H1 (cell line): ENCODE results near the gene BCKDHB.

Experiments
- EP300 ChIP-seq, 2 experiments: IDR thresholded peaks; 1 replicate in 1 of 2; 2 replicates in 1 of 2; pipeline ENCODE4 v1.6.1; 2011 to 2012; ENCODE audit warnings: low read depth in 2 of 2, low read length in 2 of 2, mild to moderate bottlenecking in 2 of 2, borderline replicate concordance in 1 of 2, inconsistent platforms in 1 of 2, moderate library complexity in 1 of 2
- GABPA ChIP-seq: IDR thresholded peaks from 2 replicates; pipeline ENCODE4 v1.6.1; 2011; ENCODE audit warnings: mild to moderate bottlenecking, low read length, moderate library complexity, borderline replicate concordance; ENCODE audit not compliant: insufficient read depth
- POLR2A ChIP-seq, 2 experiments: IDR thresholded peaks; 1 replicate in 1 of 2; 2 replicates in 1 of 2; pipeline ENCODE4 v1.6.1; 2011; ENCODE audit warnings: low read depth in 2 of 2, low read length in 2 of 2, mild to moderate bottlenecking in 2 of 2; ENCODE audit errors: control extremely low read depth in 1 of 2
- SAP30 ChIP-seq: fragments of 300-600 bp; sonication (generic); IDR thresholded peaks from 2 replicates; pipeline ENCODE4 v1.7.1; 2012; ENCODE audit warnings: low read length, moderate library complexity, mild to moderate bottlenecking, inconsistent platforms; ENCODE audit not compliant: insufficient read depth, insufficient replicate concordance
- YY1 ChIP-seq: IDR thresholded peaks from 2 replicates; pipeline ENCODE4 v1.6.1; 2011; ENCODE audit warnings: low read depth, mild to moderate bottlenecking, low read length
- TF ChIP-seq, protein P1 (sequence below), 3 experiments: IDR thresholded peaks; 1 replicate in 2 of 3; 2 replicates in 1 of 3; pipeline versions ENCODE4 v1.5.1 to v1.6.1; 2011; ENCODE audit warnings: low read length in 3 of 3, mild to moderate bottlenecking in 3 of 3, inconsistent platforms in 2 of 3, low read depth in 1 of 3, moderate library complexity in 1 of 3; ENCODE audit not compliant: insufficient read depth in 1 of 3; ENCODE audit errors: control extremely low read depth in 1 of 3

- no peak for TF ChIP-seq POLR2A (IDR thresholded peaks at IDR 0.05; ENCODE audit: control extremely low read depth in 1 of 2, low read depth in 2 of 2, low read length in 2 of 2)
- no peak for TF ChIP-seq GABPA
- TF ChIP-seq SAP30 = no peak
- no peak for TF ChIP-seq YY1
- no peak for TF ChIP-seq EP300 (IDR thresholded peaks at IDR 0.05; ENCODE audit: borderline replicate concordance in 1 of 2, low read depth in 2 of 2, low read length in 2 of 2)
- TF ChIP-seq, protein P1, sequence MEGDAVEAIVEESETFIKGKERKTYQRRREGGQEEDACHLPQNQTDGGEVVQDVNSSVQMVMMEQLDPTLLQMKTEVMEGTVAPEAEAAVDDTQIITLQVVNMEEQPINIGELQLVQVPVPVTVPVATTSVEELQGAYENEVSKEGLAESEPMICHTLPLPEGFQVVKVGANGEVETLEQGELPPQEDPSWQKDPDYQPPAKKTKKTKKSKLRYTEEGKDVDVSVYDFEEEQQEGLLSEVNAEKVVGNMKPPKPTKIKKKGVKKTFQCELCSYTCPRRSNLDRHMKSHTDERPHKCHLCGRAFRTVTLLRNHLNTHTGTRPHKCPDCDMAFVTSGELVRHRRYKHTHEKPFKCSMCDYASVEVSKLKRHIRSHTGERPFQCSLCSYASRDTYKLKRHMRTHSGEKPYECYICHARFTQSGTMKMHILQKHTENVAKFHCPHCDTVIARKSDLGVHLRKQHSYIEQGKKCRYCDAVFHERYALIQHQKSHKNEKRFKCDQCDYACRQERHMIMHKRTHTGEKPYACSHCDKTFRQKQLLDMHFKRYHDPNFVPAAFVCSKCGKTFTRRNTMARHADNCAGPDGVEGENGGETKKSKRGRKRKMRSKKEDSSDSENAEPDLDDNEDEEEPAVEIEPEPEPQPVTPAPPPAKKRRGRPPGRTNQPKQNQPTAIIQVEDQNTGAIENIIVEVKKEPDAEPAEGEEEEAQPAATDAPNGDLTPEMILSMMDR (IDR thresholded peaks at IDR 0.05; ENCODE audit: control extremely low read depth in 1 of 3, insufficient read depth in 1 of 3, low read depth in 1 of 3, low read length in 3 of 3) = no peak
Measured at GRCh38 chr6:80210618-80211017, 104.1 kb downstream of the BCKDHB start.
